ENCODE results near the gene YPEL2.

- no peak for TF ChIP-seq CTCF (IDR thresholded peaks at IDR 0.05; ENCODE audit: poor library complexity)
- no peak for TF ChIP-seq EZH2 (IDR thresholded peaks at IDR 0.05; ENCODE audit: borderline replicate concordance)
- TF ChIP-seq EZH2phosphoT487 (IDR thresholded peaks at IDR 0.05; ENCODE audit: low read depth, severe bottlenecking, unreplicated experiment), result no peak
These were observed 4.2 kb downstream of the YPEL2 start for GRCh38 chr17:59335685-59336084.

Data from hepatocyte (in vitro differentiated cells).